Sigmoid colon (tissue), 7 donors: ENCODE data around the gene NUP133. TPM values are rescaled to one million over a fixed set of nuclear protein-coding genes. Genes with fewer than 3 reads are reported as not detected.
A peak's percentile ranks its signal among the peaks of the same experiment; 100 is the strongest.

Experiments
- DNase-seq: peaks from one replicate; pipeline ENCODE4 v3.0.0-alpha.2; 2019
- H3K27ac ChIP-seq, 4 donors: fragments of 200-600 bp; sonication (generic); one replicate each; pipeline ENCODE4 v1.5.1; 2016 to 2019; ENCODE audit warnings: mild to moderate bottlenecking in 1 of 4
- H3K27me3 ChIP-seq, 3 donors: fragments of 200-600 bp; sonication (generic); one replicate each; pipeline ENCODE4 v1.5.1; 2019; ENCODE audit warnings: mild to moderate bottlenecking in 1 of 3
- H3K36me3 ChIP-seq, 4 donors: fragments of 200-600 bp; sonication (generic); one replicate each; pipeline ENCODE4 v1.5.1; 2016 to 2019
- H3K4me1 ChIP-seq, 4 donors: fragments of 200-600 bp; sonication (generic); one replicate each; pipeline ENCODE4 v1.5.1; 2017 to 2019
- H3K4me3 ChIP-seq, 4 donors: fragments of 200-600 bp; sonication (generic); one replicate each; pipeline ENCODE4 v1.5.1; 2017 to 2019; ENCODE audit warnings: mild to moderate bottlenecking in 2 of 4, moderate library complexity in 1 of 4
- H3K9me3 ChIP-seq, 4 donors: fragments of 200-600 bp in 3 of 4; sonication (generic) in 3 of 4; one replicate each; pipeline versions ENCODE4 v1.5.1 to v1.6.1; 2013 to 2019
- EP300 ChIP-seq, 4 donors: sonication (generic); formaldehyde crosslinking; IDR thresholded peaks; one replicate each; pipeline ENCODE4 v1.6.1; 2017; ENCODE audit warnings: antibody characterized with exemption in 4 of 4
- POLR2A ChIP-seq, 2 donors: fragments of 450-650 bp; IDR thresholded peaks; one replicate each; pipeline ENCODE4 v1.6.1; 2016; ENCODE audit warnings: antibody characterized with exemption in 2 of 2, mild to moderate bottlenecking in 2 of 2, moderate library complexity in 2 of 2
- POLR2AphosphoS5 ChIP-seq, 4 donors: sonication (generic); formaldehyde crosslinking; IDR thresholded peaks; one replicate each; pipeline ENCODE4 v1.6.1; 2017; ENCODE audit warnings: antibody characterized with exemption in 4 of 4
- WGBS, 2 donors: extraction: QIAGEN DNeasy Blood & Tissue Kit; methylation state at CpG; one replicate each; pipeline ENCODE4 v1.1.7; 2013; 5-methylcytosine and 5-hydroxymethylcytosine counted together
- intact Hi-C: fragments of 100-400 bp; cut with DNase I; formaldehyde crosslinking; loops from one replicate; pipeline ENCODE4 v1.15.1; 2023
- polyA plus RNA-seq, 3 donors: library from polyadenylated mRNA; stranded (reverse); fragments of 200-250 nt; gene quantifications; one replicate each; pipeline ENCODE4 v1.2.3, GENCODE V29; 2013
- total RNA-seq, 4 donors: library from RNA; depleted of rRNA; stranded (reverse); fragments of >200 nt; gene quantifications; one replicate each; pipeline ENCODE4 v1.1.0, GENCODE V29; 2016
- TF ChIP-seq, protein P1 (sequence below), 4 experiments: fragments of 450-650 bp in 3 of 4; fragments of 200-600 bp in 1 of 4; IDR thresholded peaks; one replicate each; pipeline ENCODE4 v1.5.1; 2016 to 2019; ENCODE audit warnings: antibody characterized with exemption in 4 of 4, mild to moderate bottlenecking in 3 of 4, moderate library complexity in 2 of 4
- donor health status: healthy with polysubstance abuse.
- donor health status: Bipolar disorder and iron deficiency.
- donor health status: healthy.

NUP133 gene
- total and polyA plus RNA-seq, 7 donors, result 4.8 to 31.7 (median 23.7) TPM

- Histone ChIP-seq H3K9me3 (no peaks in the 10 kb centered on the region), H3K27ac (no peak overlapping the region), H3K4me3 (no peak overlapping the region), H3K27me3 (no peaks in the 10 kb centered on the region), H3K36me3 (peaks cover 8 to 73% (median 29%) of the 10 kb centered on the region in 4 donors), H3K4me1 (no peaks in the 10 kb centered on the region)
- DNase-seq, result no peak
- 96 to 97% methylated on average over 6 of the region's 6 CpGs for WGBS, 2 donors
- TF ChIP-seq POLR2AphosphoS5 (IDR thresholded peaks at IDR 0.05), result no peak
- TF ChIP-seq EP300 (IDR thresholded peaks at IDR 0.05), result no peak
- no peak for TF ChIP-seq POLR2A (IDR thresholded peaks at IDR 0.05)
- TF ChIP-seq, protein P1, sequence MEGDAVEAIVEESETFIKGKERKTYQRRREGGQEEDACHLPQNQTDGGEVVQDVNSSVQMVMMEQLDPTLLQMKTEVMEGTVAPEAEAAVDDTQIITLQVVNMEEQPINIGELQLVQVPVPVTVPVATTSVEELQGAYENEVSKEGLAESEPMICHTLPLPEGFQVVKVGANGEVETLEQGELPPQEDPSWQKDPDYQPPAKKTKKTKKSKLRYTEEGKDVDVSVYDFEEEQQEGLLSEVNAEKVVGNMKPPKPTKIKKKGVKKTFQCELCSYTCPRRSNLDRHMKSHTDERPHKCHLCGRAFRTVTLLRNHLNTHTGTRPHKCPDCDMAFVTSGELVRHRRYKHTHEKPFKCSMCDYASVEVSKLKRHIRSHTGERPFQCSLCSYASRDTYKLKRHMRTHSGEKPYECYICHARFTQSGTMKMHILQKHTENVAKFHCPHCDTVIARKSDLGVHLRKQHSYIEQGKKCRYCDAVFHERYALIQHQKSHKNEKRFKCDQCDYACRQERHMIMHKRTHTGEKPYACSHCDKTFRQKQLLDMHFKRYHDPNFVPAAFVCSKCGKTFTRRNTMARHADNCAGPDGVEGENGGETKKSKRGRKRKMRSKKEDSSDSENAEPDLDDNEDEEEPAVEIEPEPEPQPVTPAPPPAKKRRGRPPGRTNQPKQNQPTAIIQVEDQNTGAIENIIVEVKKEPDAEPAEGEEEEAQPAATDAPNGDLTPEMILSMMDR (IDR thresholded peaks at IDR 0.05), result no peak
- intact Hi-C loops, result no loop called here
Measured at GRCh38 chr1:229531326-229531725, 23.2 kb upstream of the NUP133 start.

- Histone ChIP-seq H3K36me3 (peaks cover 8 to 84% (median 28%) of the 10 kb centered on the region in 4 donors), H3K4me3 (no peak overlapping the region), H3K4me1 (no peaks in the 10 kb centered on the region), H3K27me3 (no peaks in the 10 kb centered on the region), H3K27ac (no peak overlapping the region), H3K9me3 (no peaks in the 10 kb centered on the region)
- TF ChIP-seq POLR2A (IDR thresholded peaks at IDR 0.05) (no peak), POLR2AphosphoS5 (IDR thresholded peaks at IDR 0.05) (no peak), EP300 (IDR thresholded peaks at IDR 0.05) (no peak)
- TF ChIP-seq, protein P1 (IDR thresholded peaks at IDR 0.05), result no peak
- DNase-seq, result no peak
- intact Hi-C loops, result no loop called here
- WGBS, 2 donors, result 95 to 97% methylated on average over 7 of the region's 7 CpGs
Measured at GRCh38 chr1:229529639-229530038, 21.5 kb upstream of the NUP133 start.

- Histone ChIP-seq H3K4me3 (no peak overlapping the region), H3K36me3 (peaks cover 8 to 69% (median 25%) of the 10 kb centered on the region in 4 donors), H3K27me3 (no peaks in the 10 kb centered on the region), H3K4me1 (peaks cover 0 to 16% (median 11%) of the 10 kb centered on the region in 4 donors), H3K9me3 (no peaks in the 10 kb centered on the region), H3K27ac (no peak overlapping the region)
- no peak for DNase-seq
- intact Hi-C loops, result no loop called here
- no peak for TF ChIP-seq POLR2AphosphoS5 (IDR thresholded peaks at IDR 0.05)
- no peak for TF ChIP-seq POLR2A (IDR thresholded peaks at IDR 0.05)
- TF ChIP-seq EP300 (IDR thresholded peaks at IDR 0.05), result no peak
- TF ChIP-seq, protein P1 (IDR thresholded peaks at IDR 0.05), result no peak
- WGBS, 2 donors, result 93 to 96% methylated on average over 1 of the region's 1 CpG
Measured at GRCh38 chr1:229526695-229527094, 18.6 kb upstream of the NUP133 start.

GRCh38 chr1:229523052-229523451, 14.9 kb upstream of the NUP133 start:
- DNase-seq, result no peak
- intact Hi-C loops, result no loop called here
- no peak overlapping the region for H3K4me3 ChIP-seq
- no peaks in the 10 kb centered on the region for H3K9me3 ChIP-seq
- no peaks in the 10 kb centered on the region for H3K27me3 ChIP-seq
- no peak for TF ChIP-seq POLR2AphosphoS5 (IDR thresholded peaks at IDR 0.05)
- no peak for TF ChIP-seq POLR2A (IDR thresholded peaks at IDR 0.05)
- TF ChIP-seq, protein P1 (IDR thresholded peaks at IDR 0.05), result no peak
- no peak for TF ChIP-seq EP300 (IDR thresholded peaks at IDR 0.05)
- H3K27ac ChIP-seq, result peak overlapping the region in 3 of 4 donors; percentile 17 to 54 (median 44)
- peaks cover 0 to 16% (median 11%) of the 10 kb centered on the region in 4 donors for H3K4me1 ChIP-seq
- WGBS, 2 donors, result 84 to 86% methylated on average over 1 of the region's 1 CpG
- H3K36me3 ChIP-seq, result peaks cover 0 to 68% (median 9%) of the 10 kb centered on the region in 4 donors
